ENCODE measurements around the gene CBLC. TPM values are rescaled to one million over a fixed set of nuclear protein-coding genes. Genes with fewer than 3 reads are reported as not detected.

CBLC gene
- total RNA-seq, 1 donor from 2014 or later: not detected

DNA sequence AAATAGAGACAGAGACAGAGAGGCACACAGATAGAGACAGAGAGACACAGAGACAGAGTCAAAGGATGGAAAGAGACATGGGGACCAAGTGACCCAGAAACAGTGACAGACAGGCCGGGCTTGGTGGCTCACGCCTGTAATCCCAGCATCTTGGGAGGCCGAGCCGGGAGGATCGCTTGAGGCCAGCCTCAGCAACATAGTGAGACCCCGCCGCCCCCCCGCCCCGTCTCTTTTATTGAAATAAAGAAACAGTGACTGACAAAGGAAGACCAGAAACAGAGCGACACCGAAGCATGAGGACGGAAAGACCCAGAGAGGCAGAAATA is 67.6 kb downstream of the CBLC start:
- DNase-seq (ENCODE audit: low spot score) (peak; percentile 72), ATAC-seq (no peak)
- intact Hi-C loops (cut with DNase I): no loop called here

DNA sequence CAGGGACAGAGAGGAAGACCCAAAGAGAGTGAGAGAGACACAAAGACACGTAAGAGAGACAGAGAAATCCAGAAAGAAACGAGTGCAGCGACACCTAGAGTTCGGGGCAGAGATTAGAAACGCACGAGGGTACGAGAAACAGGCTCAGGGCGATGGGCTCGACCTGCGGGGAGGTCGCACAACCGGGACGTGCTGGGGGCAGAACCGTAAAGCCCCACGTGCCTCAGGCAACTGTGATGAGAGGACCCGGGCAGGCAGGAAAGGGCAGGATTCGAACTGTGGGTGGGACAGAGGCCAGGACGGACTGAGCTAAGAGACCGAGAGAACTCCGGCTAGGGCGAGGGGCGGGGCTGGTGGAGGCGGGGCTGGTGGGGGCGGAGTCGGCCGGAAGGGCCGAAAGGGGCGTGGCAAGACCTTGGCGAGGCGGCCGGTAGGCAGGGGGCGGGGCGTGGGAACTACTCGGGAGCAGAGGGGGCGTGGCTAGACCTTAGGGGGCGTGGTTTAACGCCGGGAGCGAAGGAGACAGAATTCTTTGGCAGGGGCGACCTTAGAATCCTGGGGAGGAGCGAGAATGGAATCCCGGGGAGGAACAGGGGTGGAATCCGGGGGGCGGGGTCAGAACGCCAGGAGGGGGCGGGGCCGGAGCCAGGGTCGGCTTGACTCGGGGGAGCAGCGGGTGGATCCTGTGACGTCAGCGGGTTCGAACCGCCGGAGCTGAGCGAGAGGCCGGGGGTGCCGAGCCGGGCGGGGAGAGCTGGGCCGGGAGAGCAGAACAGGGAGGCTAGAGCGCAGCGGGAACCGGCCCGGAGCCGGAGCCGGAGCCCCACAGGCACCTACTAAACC is 68.1 kb downstream of the CBLC start, which contains the start of gene NECTIN2:
TSS of gene NECTIN2 (plus strand) at position 686 of the 843 bp plus-strand sequence. CDS start 229 bp downstream, outside the sequence.
- DNase-seq (ENCODE audit: low spot score): peak; percentile 100
- peak; percentile 90 for ATAC-seq
- intact Hi-C loops (cut with DNase I): no loop called here

- DNase-seq (ENCODE audit: low spot score) (peak; percentile 86), ATAC-seq (no peak)
- intact Hi-C loops (cut with DNase I): no loop called here
Observed at GRCh38 chr19:44846455-44847143, 68.9 kb downstream of the CBLC start.

GRCh38 chr19:44847144-44848035 is 69.7 kb downstream of the CBLC start:
- intact Hi-C loops (cut with DNase I): no loop called here
- ATAC-seq (peak; percentile 27), DNase-seq (ENCODE audit: low spot score) (peak; percentile 88)

- intact Hi-C loops (cut with DNase I): no loop called here
- DNase-seq (ENCODE audit: low spot score): no peak
- ATAC-seq: no peak
Observed at GRCh38 chr19:44848036-44848811, 70.5 kb downstream of the CBLC start.

- DNase-seq (ENCODE audit: low spot score) (no peak), ATAC-seq (no peak)
- intact Hi-C loops (cut with DNase I): no loop called here
Observed at GRCh38 chr19:44848812-44849447, 71.2 kb downstream of the CBLC start.

Small RNA genes within 50 kb of the gene (microRNA-seq; reads per million reads assigned to microRNA genes)
- gene MIR8085: not detected

Other genes starting within 250 kb of the CBLC start
- not detected for gene CEACAM20, start 248.2 kb upstream of the CBLC start, total RNA-seq
- gene IGSF23, start 164.3 kb upstream of the CBLC start, total RNA-seq: not detected
- 49.1 TPM for gene PVR, start 134.0 kb upstream of the CBLC start, total RNA-seq
- 23.4 TPM for gene CEACAM19, start 106.4 kb upstream of the CBLC start, total RNA-seq
- gene CEACAM16, start 78.7 kb upstream of the CBLC start, total RNA-seq: not detected
- 117 TPM for gene BCL3, start 29.2 kb upstream of the CBLC start, total RNA-seq
- 164 TPM for gene BCAM, start 31.2 kb downstream of the CBLC start, total RNA-seq
- 115 TPM for gene NECTIN2, start 68.4 kb downstream of the CBLC start, total RNA-seq
- 29.1 TPM for gene TOMM40, start 113.4 kb downstream of the CBLC start, total RNA-seq
- gene APOE, start 127.9 kb downstream of the CBLC start, total RNA-seq: 79.3 TPM
- gene APOC1, start 136.7 kb downstream of the CBLC start, total RNA-seq: 29.0 TPM
- gene APOC4, start 164.3 kb downstream of the CBLC start, total RNA-seq: not detected
- 4.2 TPM for gene APOC2, start 168.2 kb downstream of the CBLC start, total RNA-seq
- gene CLPTM1, start 177.5 kb downstream of the CBLC start, total RNA-seq: 105 TPM
- gene RELB, start 223.6 kb downstream of the CBLC start, total RNA-seq: 27.4 TPM